K562 (cell line): ENCODE data around the gene DNALI1. TPM values are rescaled to one million over a fixed set of nuclear protein-coding genes. Genes with fewer than 3 reads are reported as not detected.

Experiments used
- NFXL1 ChIP-seq: fragments of 450-650 bp; formaldehyde crosslinking; IDR thresholded peaks from 2 replicates; pipeline ENCODE4 v1.4.0; 2021; ENCODE audit warnings: mild to moderate bottlenecking
- SIN3A ChIP-seq, 2 experiments: fragments of 150-350 bp in 1 of 2; IDR thresholded peaks; 2 replicates each; pipeline ENCODE4 v1.6.1; 2011 to 2016; ENCODE audit warnings: borderline replicate concordance in 2 of 2, low read depth in 2 of 2, low read length in 2 of 2, mild to moderate bottlenecking in 2 of 2, moderate library complexity in 2 of 2; ENCODE audit not compliant: control insufficient read depth in 1 of 2
- TAL1 ChIP-seq: fragments of 450-650 bp; IDR thresholded peaks from 2 replicates; pipeline ENCODE4 v1.6.1; 2016; ENCODE audit warnings: mild to moderate bottlenecking
- YY1 ChIP-seq, 3 experiments: IDR thresholded peaks; 2 replicates each; pipeline ENCODE4 v1.6.1; 2011; ENCODE audit warnings: low read length in 2 of 3, mild to moderate bottlenecking in 2 of 3, moderate library complexity in 2 of 3, borderline replicate concordance in 1 of 3, control low read depth in 1 of 3, low read depth in 1 of 3; ENCODE audit not compliant: insufficient read depth in 3 of 3, insufficient replicate concordance in 2 of 3, control insufficient read depth in 1 of 3, insufficient read length in 1 of 3; ENCODE audit errors: extremely low read depth in 1 of 3
- ZEB2 ChIP-seq: fragments of 450-650 bp; IDR thresholded peaks from 2 replicates; pipeline ENCODE4 v1.6.1; 2016
- ZNF174 ChIP-seq: fragments of 250-450 bp; sonication (Bioruptor Pico); IDR thresholded peaks from 2 replicates; pipeline ENCODE4 v1.4.0; 2020; ENCODE audit warnings: mild to moderate bottlenecking
- polyA plus RNA-seq, 8 experiments: library from polyadenylated mRNA; depleted of rRNA in 4 of 8; stranded (reverse) in 5 of 8; unstranded in 3 of 8; fragments of >200 nt; fragmentation: Nextera tagmentation in 2 of 8; fragmentation: Illumina TruSeq in 1 of 8; extraction: Ambion mirVana in 2 of 8; extraction: Trizol in 1 of 8; gene quantifications; 2 replicates each; pipeline versions ENCODE4 v1.2.1 to v1.2.3, GENCODE V29; 2011 to 2014; ENCODE audit warnings: inconsistent platforms in 1 of 8, missing spikeins in 1 of 8
- total RNA-seq, 7 experiments: library from RNA; depleted of rRNA in 6 of 7; stranded (reverse); fragments of >200 nt in 6 of 7; fragmentation: Illumina TruSeq in 2 of 7; extraction: Trizol in 2 of 7; gene quantifications; 2 replicates each; pipeline versions ENCODE4 v1.2.1 to v1.2.3, GENCODE V29; 2011 to 2021; ENCODE audit warnings: low replicate concordance in 1 of 7
- TF ChIP-seq, protein P1 (sequence below): sonication (generic); formaldehyde crosslinking; IDR thresholded peaks from 2 replicates; pipeline ENCODE4 v1.9.0; 2022; ENCODE audit warnings: mild to moderate bottlenecking, missing genetic modification reagents
- TF ChIP-seq, protein P2 (sequence below): sonication (generic); IDR thresholded peaks from 2 replicates; pipeline ENCODE4 v1.6.1; 2016
- TF ChIP-seq, protein P3 (sequence below), 2 experiments: fragments of 200-800 bp in 1 of 2; sonication (Bioruptor generic) in 1 of 2; sonication (generic) in 1 of 2; formaldehyde crosslinking in 1 of 2; IDR thresholded peaks in 1 of 2; conservative IDR thresholded peaks in 1 of 2; 2 replicates each; pipeline versions ENCODE4 v1.5.0 to v1.6.1; 2016 to 2020; ENCODE audit warnings: missing compliant biosample characterization in 1 of 2, missing genetic modification characterization in 1 of 2, missing genetic modification reagents in 1 of 2
- TF ChIP-seq, protein P4 (sequence below): sonication (generic); formaldehyde crosslinking; IDR thresholded peaks from 2 replicates; pipeline ENCODE4 v1.8.0; 2022; ENCODE audit warnings: mild to moderate bottlenecking, missing genetic modification reagents
- TF ChIP-seq, protein P5 (sequence below): fragments of 200-800 bp; sonication (Bioruptor generic); IDR thresholded peaks from 2 replicates; pipeline ENCODE4 v1.6.1; 2017; ENCODE audit warnings: missing genetic modification characterization, missing compliant biosample characterization

DNALI1 gene
- total and polyA plus RNA-seq, 9 of the 15 experiments (the other 6 are each of a cell fraction or from before 2014, with no cell fraction given) = 0.87 to 5.6 (median 1.2) TPM

DNA sequence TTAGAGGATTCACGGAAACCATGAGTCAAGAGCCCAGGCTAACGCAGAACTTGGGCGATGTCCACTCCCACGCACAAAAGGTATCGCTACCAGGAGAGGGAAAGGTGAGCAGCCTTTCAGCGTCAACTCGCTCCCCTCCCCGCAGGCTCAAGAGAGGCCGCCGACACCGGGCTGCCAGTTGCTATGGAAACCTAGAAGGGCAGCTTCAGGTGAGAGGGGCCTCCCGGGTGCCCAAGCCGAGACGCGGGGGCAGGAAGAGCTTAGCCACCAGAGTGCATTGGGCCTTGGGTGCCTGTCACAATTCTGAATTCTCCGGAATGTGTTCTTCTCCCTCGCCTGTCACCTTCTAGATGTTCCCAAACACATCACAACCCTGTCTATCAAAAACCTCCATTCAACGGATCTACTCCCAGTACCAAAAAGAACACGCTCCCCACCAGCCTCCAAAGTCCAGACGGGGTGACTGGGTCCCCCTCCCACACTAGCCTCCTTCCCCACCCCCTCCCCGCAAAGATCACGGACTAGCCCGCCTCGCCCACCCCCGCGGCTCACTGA, 42.9 kb upstream of the DNALI1 start (continued):
- TF ChIP-seq NFXL1 (no peak), ZNF174 (CRISPR knock-in tag) (no peak), SIN3A (IDR thresholded peaks at IDR 0.05; ENCODE audit: borderline replicate concordance in 2 of 2, control insufficient read depth in 1 of 2, low read depth in 2 of 2, low read length in 2 of 2) (peak in 1 of 2 experiments; percentile 60; a peak in 1 of 4 replicates), TAL1 (no peak), YY1 (IDR thresholded peaks at IDR 0.05; ENCODE audit: borderline replicate concordance in 1 of 3, control insufficient read depth in 1 of 3, extremely low read depth in 1 of 3, insufficient read depth in 3 of 3, insufficient read length in 1 of 3, insufficient replicate concordance in 2 of 3, low read depth in 1 of 3, low read length in 2 of 3) (peak in 1 of 3 experiments; percentile 10), ZEB2 (peak; percentile 78; the same call in 1 of the 2 replicates)
- TF ChIP-seq, protein P1, sequence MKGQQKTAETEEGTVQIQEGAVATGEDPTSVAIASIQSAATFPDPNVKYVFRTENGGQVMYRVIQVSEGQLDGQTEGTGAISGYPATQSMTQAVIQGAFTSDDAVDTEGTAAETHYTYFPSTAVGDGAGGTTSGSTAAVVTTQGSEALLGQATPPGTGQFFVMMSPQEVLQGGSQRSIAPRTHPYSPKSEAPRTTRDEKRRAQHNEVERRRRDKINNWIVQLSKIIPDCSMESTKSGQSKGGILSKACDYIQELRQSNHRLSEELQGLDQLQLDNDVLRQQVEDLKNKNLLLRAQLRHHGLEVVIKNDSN (CRISPR knock-in tag) = 0 out of 2 replicates have a peak, but pooled peaks have one; percentile 13
- TF ChIP-seq, protein P2, sequence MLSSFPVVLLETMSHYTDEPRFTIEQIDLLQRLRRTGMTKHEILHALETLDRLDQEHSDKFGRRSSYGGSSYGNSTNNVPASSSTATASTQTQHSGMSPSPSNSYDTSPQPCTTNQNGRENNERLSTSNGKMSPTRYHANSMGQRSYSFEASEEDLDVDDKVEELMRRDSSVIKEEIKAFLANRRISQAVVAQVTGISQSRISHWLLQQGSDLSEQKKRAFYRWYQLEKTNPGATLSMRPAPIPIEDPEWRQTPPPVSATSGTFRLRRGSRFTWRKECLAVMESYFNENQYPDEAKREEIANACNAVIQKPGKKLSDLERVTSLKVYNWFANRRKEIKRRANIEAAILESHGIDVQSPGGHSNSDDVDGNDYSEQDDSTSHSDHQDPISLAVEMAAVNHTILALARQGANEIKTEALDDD = no peak
- TF ChIP-seq, protein P3, sequence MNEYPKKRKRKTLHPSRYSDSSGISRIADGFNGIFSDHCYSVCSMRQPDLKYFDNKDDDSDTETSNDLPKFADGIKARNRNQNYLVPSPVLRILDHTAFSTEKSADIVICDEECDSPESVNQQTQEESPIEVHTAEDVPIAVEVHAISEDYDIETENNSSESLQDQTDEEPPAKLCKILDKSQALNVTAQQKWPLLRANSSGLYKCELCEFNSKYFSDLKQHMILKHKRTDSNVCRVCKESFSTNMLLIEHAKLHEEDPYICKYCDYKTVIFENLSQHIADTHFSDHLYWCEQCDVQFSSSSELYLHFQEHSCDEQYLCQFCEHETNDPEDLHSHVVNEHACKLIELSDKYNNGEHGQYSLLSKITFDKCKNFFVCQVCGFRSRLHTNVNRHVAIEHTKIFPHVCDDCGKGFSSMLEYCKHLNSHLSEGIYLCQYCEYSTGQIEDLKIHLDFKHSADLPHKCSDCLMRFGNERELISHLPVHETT (CRISPR knock-in tag; conservative IDR thresholded peaks at IDR 0.05 in 1 of 2, IDR thresholded peaks at IDR 0.05 in 1 of 2) = no peak
- TF ChIP-seq, protein P4, sequence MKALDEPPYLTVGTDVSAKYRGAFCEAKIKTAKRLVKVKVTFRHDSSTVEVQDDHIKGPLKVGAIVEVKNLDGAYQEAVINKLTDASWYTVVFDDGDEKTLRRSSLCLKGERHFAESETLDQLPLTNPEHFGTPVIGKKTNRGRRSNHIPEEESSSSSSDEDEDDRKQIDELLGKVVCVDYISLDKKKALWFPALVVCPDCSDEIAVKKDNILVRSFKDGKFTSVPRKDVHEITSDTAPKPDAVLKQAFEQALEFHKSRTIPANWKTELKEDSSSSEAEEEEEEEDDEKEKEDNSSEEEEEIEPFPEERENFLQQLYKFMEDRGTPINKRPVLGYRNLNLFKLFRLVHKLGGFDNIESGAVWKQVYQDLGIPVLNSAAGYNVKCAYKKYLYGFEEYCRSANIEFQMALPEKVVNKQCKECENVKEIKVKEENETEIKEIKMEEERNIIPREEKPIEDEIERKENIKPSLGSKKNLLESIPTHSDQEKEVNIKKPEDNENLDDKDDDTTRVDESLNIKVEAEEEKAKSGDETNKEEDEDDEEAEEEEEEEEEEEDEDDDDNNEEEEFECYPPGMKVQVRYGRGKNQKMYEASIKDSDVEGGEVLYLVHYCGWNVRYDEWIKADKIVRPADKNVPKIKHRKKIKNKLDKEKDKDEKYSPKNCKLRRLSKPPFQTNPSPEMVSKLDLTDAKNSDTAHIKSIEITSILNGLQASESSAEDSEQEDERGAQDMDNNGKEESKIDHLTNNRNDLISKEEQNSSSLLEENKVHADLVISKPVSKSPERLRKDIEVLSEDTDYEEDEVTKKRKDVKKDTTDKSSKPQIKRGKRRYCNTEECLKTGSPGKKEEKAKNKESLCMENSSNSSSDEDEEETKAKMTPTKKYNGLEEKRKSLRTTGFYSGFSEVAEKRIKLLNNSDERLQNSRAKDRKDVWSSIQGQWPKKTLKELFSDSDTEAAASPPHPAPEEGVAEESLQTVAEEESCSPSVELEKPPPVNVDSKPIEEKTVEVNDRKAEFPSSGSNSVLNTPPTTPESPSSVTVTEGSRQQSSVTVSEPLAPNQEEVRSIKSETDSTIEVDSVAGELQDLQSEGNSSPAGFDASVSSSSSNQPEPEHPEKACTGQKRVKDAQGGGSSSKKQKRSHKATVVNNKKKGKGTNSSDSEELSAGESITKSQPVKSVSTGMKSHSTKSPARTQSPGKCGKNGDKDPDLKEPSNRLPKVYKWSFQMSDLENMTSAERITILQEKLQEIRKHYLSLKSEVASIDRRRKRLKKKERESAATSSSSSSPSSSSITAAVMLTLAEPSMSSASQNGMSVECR = no peak
- TF ChIP-seq, protein P5, sequence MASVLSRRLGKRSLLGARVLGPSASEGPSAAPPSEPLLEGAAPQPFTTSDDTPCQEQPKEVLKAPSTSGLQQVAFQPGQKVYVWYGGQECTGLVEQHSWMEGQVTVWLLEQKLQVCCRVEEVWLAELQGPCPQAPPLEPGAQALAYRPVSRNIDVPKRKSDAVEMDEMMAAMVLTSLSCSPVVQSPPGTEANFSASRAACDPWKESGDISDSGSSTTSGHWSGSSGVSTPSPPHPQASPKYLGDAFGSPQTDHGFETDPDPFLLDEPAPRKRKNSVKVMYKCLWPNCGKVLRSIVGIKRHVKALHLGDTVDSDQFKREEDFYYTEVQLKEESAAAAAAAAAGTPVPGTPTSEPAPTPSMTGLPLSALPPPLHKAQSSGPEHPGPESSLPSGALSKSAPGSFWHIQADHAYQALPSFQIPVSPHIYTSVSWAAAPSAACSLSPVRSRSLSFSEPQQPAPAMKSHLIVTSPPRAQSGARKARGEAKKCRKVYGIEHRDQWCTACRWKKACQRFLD (CRISPR knock-in tag) = 0 out of 2 replicates have a peak, but pooled peaks have one; percentile 53
